Measurements from ENCODE around the gene WDSUB1. TPM values are rescaled to one million over a fixed set of nuclear protein-coding genes. Genes with fewer than 3 reads are reported as not detected.

The WDSUB1 gene
- polyA plus RNA-seq, 10 donors: 7.9 to 10.2 (median 8.8) TPM

DNA sequence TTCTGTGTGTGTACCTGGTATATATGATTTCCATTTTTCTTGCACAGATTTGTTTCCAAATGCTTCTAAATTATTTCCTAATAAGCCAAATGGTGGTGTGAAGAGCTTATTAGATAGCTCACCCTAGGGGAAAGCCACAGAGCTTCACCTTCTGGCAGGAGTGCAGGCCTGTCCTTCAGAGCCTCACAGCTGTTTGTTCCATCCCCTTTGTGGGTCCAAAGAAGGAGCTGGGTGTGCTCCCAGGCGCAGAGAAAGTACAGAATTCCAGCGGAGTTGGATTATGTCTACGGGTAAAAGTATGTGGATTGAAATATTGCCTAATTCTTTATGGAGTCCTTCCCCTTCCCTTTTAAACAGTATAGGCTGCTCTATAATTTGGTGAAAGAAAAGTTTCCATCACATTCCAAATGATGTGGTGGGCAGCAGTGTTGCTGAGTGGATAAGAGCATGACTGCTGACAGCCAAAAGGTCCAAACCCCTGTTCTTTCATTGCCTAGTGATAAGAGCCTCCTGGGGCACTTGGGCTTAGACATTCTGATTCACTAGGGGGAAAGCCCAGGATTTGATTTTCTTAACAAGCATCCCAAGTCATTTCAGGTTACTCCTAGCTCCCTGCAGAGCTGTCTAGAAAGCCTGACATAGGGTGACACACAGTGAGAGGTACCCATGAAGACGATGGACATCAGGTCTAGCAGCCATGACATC is 86.6 kb downstream of the WDSUB1 start:
- DNase-seq: peak in 2 of 3 donors; percentile 37

DNA sequence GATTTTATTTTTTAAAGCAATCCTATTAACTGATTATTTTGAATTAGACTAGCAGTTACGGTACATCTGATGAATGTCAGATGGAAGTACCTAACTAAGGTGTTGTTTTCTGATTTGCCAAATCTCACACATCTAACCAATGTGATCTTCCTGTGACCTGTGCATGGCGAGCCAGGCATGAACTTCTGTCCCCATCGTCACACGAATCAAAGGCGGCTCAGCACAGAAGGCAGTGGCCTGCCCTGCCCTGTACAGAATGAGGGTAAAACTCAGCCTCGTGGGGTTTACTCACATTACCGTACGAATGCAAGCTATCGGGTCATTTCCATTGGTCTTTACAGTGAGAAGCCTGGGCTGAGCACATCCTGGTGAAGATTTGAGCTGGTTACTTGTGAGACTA is 87.3 kb downstream of the WDSUB1 start:
- no peak for DNase-seq

DNA sequence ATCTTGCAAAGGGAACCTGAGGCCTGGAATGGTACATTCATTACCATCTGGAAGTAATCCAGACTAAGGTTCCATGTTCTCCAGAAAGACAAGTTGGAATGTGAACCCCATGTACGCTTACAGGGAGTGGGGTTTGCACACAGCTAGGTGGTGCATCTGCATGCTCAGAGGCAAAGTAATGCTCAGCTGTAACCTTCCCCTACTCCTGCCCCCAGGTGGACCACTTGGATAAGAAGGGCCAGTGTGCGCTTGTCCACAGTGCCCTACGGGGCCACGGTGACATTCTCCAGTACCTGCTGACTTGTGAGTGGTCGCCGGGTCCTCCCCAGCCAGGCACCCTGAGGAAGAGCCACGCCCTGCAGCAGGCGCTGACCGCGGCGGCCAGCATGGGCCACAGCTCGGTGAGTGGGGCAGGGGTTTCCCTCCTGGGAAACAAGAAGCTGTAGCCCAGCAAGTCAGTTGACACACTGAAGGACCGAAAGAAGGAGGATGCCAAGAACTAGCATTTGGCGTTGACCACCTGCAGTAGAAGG is 90.0 kb downstream of the WDSUB1 start:
- no peak for DNase-seq

DNA sequence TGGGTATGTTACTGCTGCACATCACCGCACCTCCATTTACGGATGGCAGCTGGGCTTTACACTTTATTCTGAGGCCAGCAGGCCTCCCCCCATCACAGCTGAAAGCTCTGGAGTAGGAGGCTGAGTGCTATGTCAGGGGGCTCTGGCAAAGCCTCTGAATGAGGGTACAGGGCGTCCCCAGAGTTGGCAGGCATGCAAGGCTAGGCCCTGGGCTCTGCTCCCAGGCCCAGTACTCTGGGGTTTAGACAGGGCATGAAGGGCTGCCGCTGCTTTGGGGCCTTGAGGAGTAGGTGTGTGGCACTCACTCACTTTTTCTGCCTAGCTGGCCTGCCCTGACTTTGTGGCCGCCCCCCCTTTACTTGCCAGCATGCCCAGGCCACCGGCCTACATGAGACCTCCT is 90.8 kb downstream of the WDSUB1 start:
- DNase-seq: no peak

DNA sequence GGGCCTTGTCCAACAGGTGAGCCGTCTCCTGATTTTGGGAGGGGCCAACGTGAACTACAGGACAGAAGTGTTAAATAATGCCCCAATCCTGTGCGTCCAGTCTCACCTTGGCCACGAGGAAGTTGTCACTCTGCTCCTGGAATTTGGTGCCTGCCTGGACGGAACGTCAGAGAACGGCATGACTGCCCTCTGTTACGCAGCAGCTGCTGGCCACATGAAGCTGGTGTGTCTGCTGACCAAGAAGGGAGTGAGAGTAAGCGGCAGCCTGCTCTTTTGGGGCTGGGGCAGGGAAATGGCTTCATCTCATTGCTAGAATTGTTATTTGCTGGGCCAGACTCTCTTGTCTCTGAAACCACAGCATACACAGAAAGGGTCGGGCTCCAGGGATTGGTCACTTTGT is 92.3 kb downstream of the WDSUB1 start:
- no peak for DNase-seq

DNA sequence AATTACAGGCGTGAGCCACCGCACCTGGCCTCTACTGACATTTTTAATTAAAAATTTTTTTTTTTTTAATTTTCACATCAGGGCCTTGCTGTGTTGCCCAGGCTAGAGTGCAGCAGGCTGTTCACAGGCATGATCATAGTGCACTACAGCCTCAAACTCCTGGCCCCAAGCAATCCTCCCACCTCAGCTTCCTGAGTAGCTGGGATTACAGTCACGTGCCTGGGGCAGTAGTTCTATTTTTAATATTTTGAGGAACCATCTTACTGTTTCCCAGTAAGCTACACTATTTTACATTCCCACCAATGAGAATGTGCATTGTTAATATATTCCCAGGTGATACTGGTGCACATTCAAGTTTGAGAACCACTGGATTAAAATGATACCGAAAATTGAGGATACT is 92.7 kb downstream of the WDSUB1 start:
- no peak for DNase-seq

DNA sequence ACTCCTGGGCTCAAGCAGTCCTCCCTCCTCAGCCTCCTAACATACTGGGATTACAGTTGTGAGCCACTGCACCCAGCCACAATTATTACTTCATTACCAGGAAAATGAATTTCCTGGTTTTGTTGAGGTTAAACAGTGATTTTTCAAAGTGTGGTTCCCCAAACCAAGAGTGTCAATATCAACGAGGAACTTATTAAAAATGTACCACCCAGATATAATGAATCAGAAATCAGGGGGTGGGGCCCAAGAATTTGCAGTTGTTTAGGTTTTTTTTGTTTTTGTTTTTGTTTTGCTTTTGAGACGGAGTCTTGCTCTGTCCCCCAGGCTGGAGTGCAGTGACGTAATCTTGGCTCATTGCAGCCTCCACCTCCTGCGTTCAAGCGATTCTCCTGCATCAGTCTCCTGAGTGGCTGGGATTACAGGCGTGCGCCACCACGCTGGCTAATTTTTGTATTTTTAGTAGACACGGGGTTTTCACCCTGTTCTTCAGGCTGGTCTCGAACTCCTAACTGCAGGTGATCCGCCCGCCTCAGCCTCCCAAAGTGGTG is 94.1 kb downstream of the WDSUB1 start:
- no peak for DNase-seq

DNA sequence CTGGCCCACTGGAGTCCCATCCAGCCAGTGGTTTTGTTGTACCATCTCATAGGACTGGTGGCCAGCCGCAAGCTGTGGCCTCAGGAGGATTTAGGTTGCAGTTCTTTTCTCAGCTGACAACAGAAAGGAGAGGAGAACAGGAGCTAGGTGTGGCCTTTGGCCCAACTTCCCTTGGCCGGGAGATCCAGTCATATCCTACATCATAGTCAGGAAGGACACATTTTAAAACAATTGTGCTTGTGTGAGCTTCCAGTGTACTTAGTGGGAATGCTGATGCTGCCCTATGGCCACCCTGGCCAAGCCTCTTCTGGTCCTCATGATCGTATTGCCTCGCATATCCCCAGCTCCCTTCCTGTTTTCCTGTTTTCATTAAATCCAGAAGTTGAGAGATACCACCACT is 98.1 kb downstream of the WDSUB1 start:
- no peak for DNase-seq

DNA sequence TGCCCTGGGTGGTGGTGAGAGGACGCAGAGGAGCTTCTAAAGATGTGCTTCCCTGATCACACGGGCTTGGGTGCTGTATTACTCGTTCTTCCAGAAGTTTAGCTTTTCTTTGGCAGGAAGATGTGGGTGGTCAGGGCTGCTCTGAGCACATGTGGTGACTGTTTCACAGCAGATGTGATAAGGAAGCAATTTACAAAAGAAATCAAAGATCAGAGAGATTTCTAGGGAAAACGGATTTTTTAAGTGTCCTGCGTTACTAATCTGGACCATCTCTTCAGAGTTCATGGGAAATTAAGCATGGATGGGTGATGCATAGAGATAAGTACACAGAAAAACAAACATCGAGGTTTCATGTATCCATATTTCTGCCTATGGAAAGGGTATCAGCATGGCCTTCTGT is 99.4 kb downstream of the WDSUB1 start:
- DNase-seq: no peak

DNA sequence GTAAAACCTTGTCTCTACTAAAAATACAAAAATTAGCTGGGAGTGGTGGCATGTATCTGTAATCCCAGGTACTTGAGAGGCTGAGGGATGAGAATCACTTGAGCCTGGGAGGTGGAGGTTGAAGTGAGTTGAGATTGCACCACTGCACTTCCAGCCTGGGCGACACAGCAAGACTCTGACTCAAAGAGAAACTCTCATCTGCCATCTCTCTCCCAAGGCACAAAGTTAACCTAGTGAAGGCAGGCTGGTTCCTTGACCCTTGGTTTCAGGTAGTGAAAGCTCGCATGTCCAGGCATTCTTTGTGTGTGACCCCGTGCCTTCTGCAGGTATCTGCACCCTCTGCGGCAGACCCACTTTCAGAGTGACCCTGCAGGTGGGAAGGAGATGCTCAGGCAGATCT is 100.0 kb downstream of the WDSUB1 start:
- no peak for DNase-seq

Data from muscle of back (tissue), 11 donors.